ENCODE results near the gene MATN3. TPM values are rescaled to one million over a fixed set of nuclear protein-coding genes. Genes with fewer than 3 reads are reported as not detected.
"Not testable (repeated sequence)": the region's sequence is repeated elsewhere in the genome, so short reads cannot be mapped to it uniquely, and the experiment has no call there.

The MATN3 gene
- total RNA-seq, 2 donors from 2014 or later: not detected

- no peak for ATAC-seq
- peaks cover 31% of the 10 kb centered on the region for H3K4me1 Mint-ChIP-seq
- H3K4me3 Mint-ChIP-seq: no peak overlapping the region
- H3K27ac Mint-ChIP-seq: no peak overlapping the region
- DNase-seq: no peak
- H3K36me3 Mint-ChIP-seq (ENCODE audit: low read depth): no peaks in the 10 kb centered on the region
- no peaks in the 10 kb centered on the region for H3K9me3 ChIP-seq (ENCODE audit: control insufficient read depth, low read length, poor library complexity, severe bottlenecking)
- peaks cover 5% of the 10 kb centered on the region for H3K27me3 Mint-ChIP-seq
Observed at GRCh38 chr2:20049637-20050036, 37.2 kb upstream of the MATN3 start.

GRCh38 chr2:20048488-20049448 is 36.3 kb upstream of the MATN3 start:
- Mint-ChIP-seq H3K36me3 (ENCODE audit: low read depth) (no peaks in the 10 kb centered on the region), H3K4me3 (no peak overlapping the region), H3K27me3 (no peaks in the 10 kb centered on the region), H3K27ac (no peak overlapping the region), H3K4me1 (peaks cover 31% of the 10 kb centered on the region)
- H3K9me3 ChIP-seq (ENCODE audit: control insufficient read depth, low read length, poor library complexity, severe bottlenecking): no peaks in the 10 kb centered on the region
- DNase-seq (no peak), ATAC-seq (no peak)

DNA sequence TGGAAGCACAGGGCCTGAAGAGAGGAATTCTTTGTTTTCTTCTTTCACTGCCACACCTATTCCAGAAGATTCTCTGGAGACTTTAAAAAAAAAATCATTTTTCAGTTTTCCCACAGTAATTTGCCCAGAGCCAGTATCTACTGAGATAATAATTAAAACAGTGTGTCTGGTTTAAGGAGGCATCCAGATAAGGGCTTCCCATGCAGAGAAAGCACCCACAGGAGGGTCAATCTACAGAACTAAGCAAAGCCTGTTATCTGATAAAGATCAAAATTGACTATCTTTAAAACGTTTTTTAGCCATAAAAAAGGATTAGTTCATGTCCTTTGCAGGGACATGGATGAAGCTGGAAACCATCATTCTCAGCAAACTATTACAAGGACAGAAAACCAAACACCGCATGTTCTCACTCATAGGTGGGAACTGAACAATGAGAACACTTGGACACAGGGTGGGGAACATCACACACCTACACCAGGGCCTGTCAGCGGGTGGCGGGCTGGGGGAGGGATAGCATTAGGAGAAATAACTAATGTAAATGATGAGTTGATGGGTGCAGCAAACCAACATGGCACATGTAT is 33.3 kb upstream of the MATN3 start:
- not testable (repeated sequence) for H3K9me3 ChIP-seq (ENCODE audit: control insufficient read depth, low read length, poor library complexity, severe bottlenecking)

GRCh38 chr2:20044778-20045177 is 32.3 kb upstream of the MATN3 start:
- Mint-ChIP-seq H3K4me3 (no peak overlapping the region), H3K27ac (no peak overlapping the region), H3K36me3 (ENCODE audit: low read depth) (no peaks in the 10 kb centered on the region), H3K27me3 (no peaks in the 10 kb centered on the region), H3K4me1 (peaks cover 21% of the 10 kb centered on the region)
- no peaks in the 10 kb centered on the region for H3K9me3 ChIP-seq (ENCODE audit: control insufficient read depth, low read length, poor library complexity, severe bottlenecking)
- no peak for DNase-seq
- no peak for ATAC-seq

More for the DNA sequence above, 33.3 kb upstream of the MATN3 start:
- peaks cover 31% of the 10 kb centered on the region for H3K4me1 Mint-ChIP-seq
- not testable (repeated sequence) for H3K4me3 Mint-ChIP-seq; H3K36me3 Mint-ChIP-seq (ENCODE audit: low read depth); H3K27ac Mint-ChIP-seq; ATAC-seq; H3K27me3 Mint-ChIP-seq; DNase-seq

GRCh38 chr2:20042531-20042930 is 30.1 kb upstream of the MATN3 start:
- Mint-ChIP-seq H3K27me3 (no peaks in the 10 kb centered on the region), H3K36me3 (ENCODE audit: low read depth) (peaks cover 4% of the 10 kb centered on the region), H3K4me1 (peaks cover 5% of the 10 kb centered on the region), H3K4me3 (no peak overlapping the region), H3K27ac (no peak overlapping the region)
- H3K9me3 ChIP-seq (ENCODE audit: control insufficient read depth, low read length, poor library complexity, severe bottlenecking): no peaks in the 10 kb centered on the region
- ATAC-seq (no peak), DNase-seq (no peak)

DNA sequence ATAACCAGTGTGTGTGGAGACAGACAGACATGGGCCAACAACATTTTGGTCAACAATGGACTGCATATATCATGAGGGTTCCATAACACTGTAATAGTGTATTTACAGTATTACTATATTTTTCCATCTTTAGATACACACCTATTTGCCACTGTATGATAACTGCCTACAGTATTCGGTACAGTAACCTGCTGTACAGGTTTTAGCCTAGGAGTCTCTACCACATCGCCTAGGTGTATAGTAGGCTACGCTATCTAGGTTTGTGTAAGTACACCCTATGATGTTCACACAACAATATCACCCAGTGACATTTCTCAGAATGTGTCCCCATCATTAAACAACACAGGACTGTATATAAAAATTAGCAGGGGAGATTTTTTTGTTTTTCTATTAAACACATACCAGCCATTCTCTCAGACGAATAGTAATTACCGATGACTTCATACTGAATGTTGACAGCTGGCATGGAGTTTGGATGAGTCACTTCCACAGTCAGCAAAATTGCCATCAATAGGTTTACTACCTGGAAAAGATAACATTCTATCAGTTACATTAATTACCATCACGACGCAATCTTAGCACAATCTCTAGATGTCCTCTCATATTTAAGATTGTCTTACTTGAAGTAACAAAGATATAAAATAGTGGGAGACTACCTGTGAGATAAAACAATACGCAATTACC is 28.2 kb upstream of the MATN3 start:
- no peaks in the 10 kb centered on the region for H3K9me3 ChIP-seq (ENCODE audit: control insufficient read depth, low read length, poor library complexity, severe bottlenecking)
- peaks cover 10% of the 10 kb centered on the region for H3K36me3 Mint-ChIP-seq (ENCODE audit: low read depth)
- H3K27ac Mint-ChIP-seq: no peak overlapping the region
- no peak for DNase-seq
- peaks cover 16% of the 10 kb centered on the region for H3K4me1 Mint-ChIP-seq
- no peak overlapping the region for H3K4me3 Mint-ChIP-seq
- no peak for ATAC-seq
- no peaks in the 10 kb centered on the region for H3K27me3 Mint-ChIP-seq

- H3K27ac Mint-ChIP-seq: no peak overlapping the region
- no peak for ATAC-seq
- H3K9me3 ChIP-seq (ENCODE audit: control insufficient read depth, low read length, poor library complexity, severe bottlenecking): no peaks in the 10 kb centered on the region
Observed at GRCh38 chr2:20037660-20038059, 25.2 kb upstream of the MATN3 start.

GRCh38 chr2:20035955-20036666 is 23.6 kb upstream of the MATN3 start:
- H3K9me3 ChIP-seq (ENCODE audit: control insufficient read depth, low read length, poor library complexity, severe bottlenecking): no peaks in the 10 kb centered on the region
- ATAC-seq (peak; percentile 33), DNase-seq (no peak)
- no peak overlapping the region for H3K4me3 Mint-ChIP-seq
- H3K4me1 Mint-ChIP-seq: peaks cover 13% of the 10 kb centered on the region
- H3K27ac Mint-ChIP-seq: no peak overlapping the region
- H3K27me3 Mint-ChIP-seq: no peaks in the 10 kb centered on the region
- H3K36me3 Mint-ChIP-seq (ENCODE audit: low read depth): peaks cover 21% of the 10 kb centered on the region

More at GRCh38 chr2:20037660-20038059, 25.2 kb upstream of the MATN3 start:
- Mint-ChIP-seq H3K4me1 (peaks cover 16% of the 10 kb centered on the region), H3K4me3 (no peak overlapping the region), H3K36me3 (ENCODE audit: low read depth) (peaks cover 16% of the 10 kb centered on the region), H3K27me3 (no peaks in the 10 kb centered on the region)
- no peak for DNase-seq

DNA sequence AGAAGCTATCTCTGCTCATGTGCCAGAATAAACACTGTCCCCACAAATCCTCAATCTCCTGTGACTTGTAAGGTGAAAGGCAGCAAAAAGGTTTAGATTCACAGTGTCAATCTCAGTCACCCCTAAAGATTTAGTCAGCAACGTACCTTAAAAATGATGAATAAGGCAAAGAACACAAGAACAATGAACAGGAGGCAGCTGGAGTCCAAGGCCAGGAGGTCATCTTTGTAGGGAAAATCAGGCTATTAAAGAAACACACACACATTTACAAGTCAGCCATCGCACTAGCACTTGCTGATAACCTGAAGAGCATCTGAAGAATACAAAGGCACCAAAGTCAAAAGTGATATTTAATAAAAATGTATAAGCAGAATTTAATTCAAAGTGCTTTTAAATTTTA is 22.4 kb upstream of the MATN3 start:
- H3K27ac Mint-ChIP-seq: peak overlapping the region; percentile 11
- no peaks in the 10 kb centered on the region for H3K9me3 ChIP-seq (ENCODE audit: control insufficient read depth, low read length, poor library complexity, severe bottlenecking)
- ATAC-seq: no peak
- no peaks in the 10 kb centered on the region for H3K27me3 Mint-ChIP-seq
- peaks cover 13% of the 10 kb centered on the region for H3K4me1 Mint-ChIP-seq
- H3K4me3 Mint-ChIP-seq: no peak overlapping the region
- no peak for DNase-seq
- H3K36me3 Mint-ChIP-seq (ENCODE audit: low read depth): peaks cover 27% of the 10 kb centered on the region

DNA sequence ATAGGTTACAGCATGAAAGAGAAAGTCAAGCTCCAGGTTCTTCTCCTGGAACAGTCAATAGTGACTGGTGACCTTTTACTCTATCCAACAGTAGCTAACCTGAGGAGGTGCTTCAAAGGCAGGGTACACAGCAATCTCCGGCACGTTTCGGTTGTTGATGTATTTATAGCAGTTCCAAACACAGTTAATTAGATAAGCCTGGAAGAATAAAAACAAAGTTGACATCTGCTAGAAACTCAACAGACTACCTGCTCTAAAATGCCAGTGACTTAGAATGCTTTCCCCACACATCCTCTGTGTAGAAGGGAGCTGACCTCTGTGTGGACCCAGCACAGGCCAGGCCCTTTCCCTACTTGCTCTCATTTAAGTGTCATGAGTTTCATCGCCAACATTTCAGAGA is 21.8 kb upstream of the MATN3 start:
- no peak for DNase-seq
- H3K4me3 Mint-ChIP-seq: no peak overlapping the region
- no peak for ATAC-seq
- no peaks in the 10 kb centered on the region for H3K27me3 Mint-ChIP-seq
- H3K4me1 Mint-ChIP-seq: peaks cover 13% of the 10 kb centered on the region
- H3K36me3 Mint-ChIP-seq (ENCODE audit: low read depth): peaks cover 27% of the 10 kb centered on the region
- H3K9me3 ChIP-seq (ENCODE audit: control insufficient read depth, low read length, poor library complexity, severe bottlenecking): no peaks in the 10 kb centered on the region
- no peak overlapping the region for H3K27ac Mint-ChIP-seq

DNA sequence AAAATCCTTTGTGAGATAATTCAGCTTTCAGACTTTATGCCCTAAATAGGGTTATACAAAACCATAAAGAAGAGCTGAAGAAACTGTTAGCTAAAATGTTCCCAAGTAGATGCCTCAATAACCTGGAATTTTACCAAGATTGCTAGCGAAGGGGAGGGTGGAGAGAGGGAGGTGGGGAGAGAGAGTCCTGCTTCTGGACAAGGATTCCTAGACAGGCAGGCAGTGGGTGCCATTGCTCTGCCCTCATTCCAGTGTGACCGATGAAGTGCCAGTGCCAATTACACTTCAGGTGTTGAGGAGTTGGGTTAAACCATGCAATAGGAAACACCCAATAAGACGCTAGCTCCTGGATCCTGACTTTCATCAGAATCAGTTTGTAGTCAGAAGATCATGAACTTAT is 20.9 kb upstream of the MATN3 start:
- H3K27ac Mint-ChIP-seq: no peak overlapping the region

GRCh38 chr2:20030224-20030623 is 17.8 kb upstream of the MATN3 start:
- Mint-ChIP-seq H3K4me3 (no peak overlapping the region), H3K36me3 (ENCODE audit: low read depth) (peaks cover 23% of the 10 kb centered on the region), H3K27ac (no peak overlapping the region), H3K27me3 (no peaks in the 10 kb centered on the region), H3K4me1 (no peaks in the 10 kb centered on the region)
- no peaks in the 10 kb centered on the region for H3K9me3 ChIP-seq (ENCODE audit: control insufficient read depth, low read length, poor library complexity, severe bottlenecking)
- ATAC-seq (no peak), DNase-seq (no peak)

More for the DNA sequence above, 20.9 kb upstream of the MATN3 start:
- DNase-seq (no peak), ATAC-seq (no peak)
- Mint-ChIP-seq H3K27me3 (no peaks in the 10 kb centered on the region), H3K4me1 (peaks cover 13% of the 10 kb centered on the region), H3K36me3 (ENCODE audit: low read depth) (peaks cover 32% of the 10 kb centered on the region), H3K4me3 (no peak overlapping the region)
- no peaks in the 10 kb centered on the region for H3K9me3 ChIP-seq (ENCODE audit: control insufficient read depth, low read length, poor library complexity, severe bottlenecking)

All from T-helper 17 cell (primary cell).